ENCODE results near the gene SLC13A5. TPM values are rescaled to one million over a fixed set of nuclear protein-coding genes. Genes with fewer than 3 reads are reported as not detected.

The SLC13A5 gene
- total RNA-seq, 4 donors from 2014 or later: not detected

- TF ChIP-seq CTCF (IDR thresholded peaks at IDR 0.05; ENCODE audit: low read depth): no peak
Observed at GRCh38 chr17:6660101-6660500, 53.1 kb downstream of the SLC13A5 start.

- TF ChIP-seq CTCF (IDR thresholded peaks at IDR 0.05; ENCODE audit: low read depth): no peak
Observed at GRCh38 chr17:6657633-6658287, 55.4 kb downstream of the SLC13A5 start.

- TF ChIP-seq CTCF (IDR thresholded peaks at IDR 0.05; ENCODE audit: low read depth): no peak
Observed at GRCh38 chr17:6654841-6655731, 58.1 kb downstream of the SLC13A5 start.

GRCh38 chr17:6651919-6652452, 61.2 kb downstream of the SLC13A5 start:
- TF ChIP-seq CTCF (IDR thresholded peaks at IDR 0.05; ENCODE audit: low read depth): no peak

- no peak for TF ChIP-seq CTCF (IDR thresholded peaks at IDR 0.05; ENCODE audit: low read depth)
Observed at GRCh38 chr17:6651354-6651918, 61.7 kb downstream of the SLC13A5 start, which contains the start of the genes C17orf100 and MED31. Gene C17orf100 (plus strand): TSS chr17:6651762. CDS start chr17:6651914, 152 bp downstream. Gene MED31 (minus strand): TSS chr17:6651605. CDS start chr17:6651528, 77 bp downstream.

GRCh38 chr17:6648181-6648580, 65.0 kb downstream of the SLC13A5 start:
- TF ChIP-seq CTCF (IDR thresholded peaks at IDR 0.05; ENCODE audit: low read depth): no peak
